ENCODE results near the gene DZIP3. TPM values are rescaled to one million over a fixed set of nuclear protein-coding genes. Genes with fewer than 3 reads are reported as not detected.

Gene DZIP3
- total RNA-seq, 1 experiment from 2014 or later, result 25.3 TPM

DNA sequence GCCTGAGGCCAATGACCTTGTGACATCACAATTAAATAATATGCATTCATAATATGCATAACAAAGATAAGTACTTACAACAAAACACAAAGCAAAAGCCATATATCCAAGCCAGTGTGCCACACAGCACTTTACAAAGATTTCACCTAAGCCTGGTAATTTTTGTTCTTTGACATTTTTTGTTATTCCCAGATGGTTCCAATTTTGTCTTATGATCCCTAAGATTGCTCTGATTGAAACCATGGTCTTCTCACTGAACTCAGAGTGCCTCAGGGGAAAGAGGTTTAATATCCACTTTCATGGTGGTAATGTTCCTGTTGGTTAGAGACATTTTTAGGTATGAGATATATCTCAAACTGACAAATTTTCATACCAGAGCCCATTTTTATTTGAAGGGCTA, 138.6 kb downstream of the DZIP3 start:
- DNase-seq (ENCODE audit: low spot score) (no peak), ATAC-seq (no peak)
- POLR2A ChIA-PET, result no interaction called here
- H3K9me3 Mint-ChIP-seq, result no peaks in the 10 kb centered on the region
- TF ChIP-seq, protein P1, sequence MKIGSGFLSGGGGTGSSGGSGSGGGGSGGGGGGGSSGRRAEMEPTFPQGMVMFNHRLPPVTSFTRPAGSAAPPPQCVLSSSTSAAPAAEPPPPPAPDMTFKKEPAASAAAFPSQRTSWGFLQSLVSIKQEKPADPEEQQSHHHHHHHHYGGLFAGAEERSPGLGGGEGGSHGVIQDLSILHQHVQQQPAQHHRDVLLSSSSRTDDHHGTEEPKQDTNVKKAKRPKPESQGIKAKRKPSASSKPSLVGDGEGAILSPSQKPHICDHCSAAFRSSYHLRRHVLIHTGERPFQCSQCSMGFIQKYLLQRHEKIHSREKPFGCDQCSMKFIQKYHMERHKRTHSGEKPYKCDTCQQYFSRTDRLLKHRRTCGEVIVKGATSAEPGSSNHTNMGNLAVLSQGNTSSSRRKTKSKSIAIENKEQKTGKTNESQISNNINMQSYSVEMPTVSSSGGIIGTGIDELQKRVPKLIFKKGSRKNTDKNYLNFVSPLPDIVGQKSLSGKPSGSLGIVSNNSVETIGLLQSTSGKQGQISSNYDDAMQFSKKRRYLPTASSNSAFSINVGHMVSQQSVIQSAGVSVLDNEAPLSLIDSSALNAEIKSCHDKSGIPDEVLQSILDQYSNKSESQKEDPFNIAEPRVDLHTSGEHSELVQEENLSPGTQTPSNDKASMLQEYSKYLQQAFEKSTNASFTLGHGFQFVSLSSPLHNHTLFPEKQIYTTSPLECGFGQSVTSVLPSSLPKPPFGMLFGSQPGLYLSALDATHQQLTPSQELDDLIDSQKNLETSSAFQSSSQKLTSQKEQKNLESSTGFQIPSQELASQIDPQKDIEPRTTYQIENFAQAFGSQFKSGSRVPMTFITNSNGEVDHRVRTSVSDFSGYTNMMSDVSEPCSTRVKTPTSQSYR (CRISPR knock-in tag; IDR thresholded peaks at IDR 0.05), result no peak
- TF ChIP-seq OVOL2 (CRISPR knock-in tag; IDR thresholded peaks at IDR 0.05; ENCODE audit: borderline replicate concordance) (no peak), GABPB1 (CRISPR knock-in tag; IDR thresholded peaks at IDR 0.05) (no peak), FOXP4 (CRISPR knock-in tag; IDR thresholded peaks at IDR 0.05) (no peak), ATF1 (CRISPR knock-in tag; IDR thresholded peaks at IDR 0.05) (no peak), USF1 (CRISPR knock-in tag; IDR thresholded peaks at IDR 0.05) (no peak), ZNF263 (CRISPR knock-in tag; IDR thresholded peaks at IDR 0.05; ENCODE audit: low read depth) (no peak), HMGXB4 (CRISPR knock-in tag; IDR thresholded peaks at IDR 0.05) (no peak), TCF7 (CRISPR knock-in tag; IDR thresholded peaks at IDR 0.05; ENCODE audit: low read depth) (no peak), NFYB (CRISPR knock-in tag; conservative IDR thresholded peaks at IDR 0.05; ENCODE audit: low read depth) (no peak), CREB1 (CRISPR knock-in tag; IDR thresholded peaks at IDR 0.05) (no peak), ZBTB21 (CRISPR knock-in tag; IDR thresholded peaks at IDR 0.05; ENCODE audit: borderline replicate concordance) (no peak), ZNF425 (CRISPR knock-in tag; conservative IDR thresholded peaks at IDR 0.05) (no peak), NFATC4 (CRISPR knock-in tag; IDR thresholded peaks at IDR 0.05) (no peak), NR1H2 (CRISPR knock-in tag; IDR thresholded peaks at IDR 0.05) (no peak), ZNF232 (CRISPR knock-in tag; IDR thresholded peaks at IDR 0.05) (no peak), JUN (CRISPR knock-in tag; IDR thresholded peaks at IDR 0.05) (no peak)
- TF ChIP-seq, protein P2, sequence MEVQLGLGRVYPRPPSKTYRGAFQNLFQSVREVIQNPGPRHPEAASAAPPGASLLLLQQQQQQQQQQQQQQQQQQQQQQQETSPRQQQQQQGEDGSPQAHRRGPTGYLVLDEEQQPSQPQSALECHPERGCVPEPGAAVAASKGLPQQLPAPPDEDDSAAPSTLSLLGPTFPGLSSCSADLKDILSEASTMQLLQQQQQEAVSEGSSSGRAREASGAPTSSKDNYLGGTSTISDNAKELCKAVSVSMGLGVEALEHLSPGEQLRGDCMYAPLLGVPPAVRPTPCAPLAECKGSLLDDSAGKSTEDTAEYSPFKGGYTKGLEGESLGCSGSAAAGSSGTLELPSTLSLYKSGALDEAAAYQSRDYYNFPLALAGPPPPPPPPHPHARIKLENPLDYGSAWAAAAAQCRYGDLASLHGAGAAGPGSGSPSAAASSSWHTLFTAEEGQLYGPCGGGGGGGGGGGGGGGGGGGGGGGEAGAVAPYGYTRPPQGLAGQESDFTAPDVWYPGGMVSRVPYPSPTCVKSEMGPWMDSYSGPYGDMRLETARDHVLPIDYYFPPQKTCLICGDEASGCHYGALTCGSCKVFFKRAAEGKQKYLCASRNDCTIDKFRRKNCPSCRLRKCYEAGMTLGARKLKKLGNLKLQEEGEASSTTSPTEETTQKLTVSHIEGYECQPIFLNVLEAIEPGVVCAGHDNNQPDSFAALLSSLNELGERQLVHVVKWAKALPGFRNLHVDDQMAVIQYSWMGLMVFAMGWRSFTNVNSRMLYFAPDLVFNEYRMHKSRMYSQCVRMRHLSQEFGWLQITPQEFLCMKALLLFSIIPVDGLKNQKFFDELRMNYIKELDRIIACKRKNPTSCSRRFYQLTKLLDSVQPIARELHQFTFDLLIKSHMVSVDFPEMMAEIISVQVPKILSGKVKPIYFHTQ (CRISPR knock-in tag; IDR thresholded peaks at IDR 0.05), result no peak
- TF ChIP-seq, protein P3, sequence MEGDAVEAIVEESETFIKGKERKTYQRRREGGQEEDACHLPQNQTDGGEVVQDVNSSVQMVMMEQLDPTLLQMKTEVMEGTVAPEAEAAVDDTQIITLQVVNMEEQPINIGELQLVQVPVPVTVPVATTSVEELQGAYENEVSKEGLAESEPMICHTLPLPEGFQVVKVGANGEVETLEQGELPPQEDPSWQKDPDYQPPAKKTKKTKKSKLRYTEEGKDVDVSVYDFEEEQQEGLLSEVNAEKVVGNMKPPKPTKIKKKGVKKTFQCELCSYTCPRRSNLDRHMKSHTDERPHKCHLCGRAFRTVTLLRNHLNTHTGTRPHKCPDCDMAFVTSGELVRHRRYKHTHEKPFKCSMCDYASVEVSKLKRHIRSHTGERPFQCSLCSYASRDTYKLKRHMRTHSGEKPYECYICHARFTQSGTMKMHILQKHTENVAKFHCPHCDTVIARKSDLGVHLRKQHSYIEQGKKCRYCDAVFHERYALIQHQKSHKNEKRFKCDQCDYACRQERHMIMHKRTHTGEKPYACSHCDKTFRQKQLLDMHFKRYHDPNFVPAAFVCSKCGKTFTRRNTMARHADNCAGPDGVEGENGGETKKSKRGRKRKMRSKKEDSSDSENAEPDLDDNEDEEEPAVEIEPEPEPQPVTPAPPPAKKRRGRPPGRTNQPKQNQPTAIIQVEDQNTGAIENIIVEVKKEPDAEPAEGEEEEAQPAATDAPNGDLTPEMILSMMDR (IDR thresholded peaks at IDR 0.05), result no peak
- H3K27me3 Mint-ChIP-seq (ENCODE audit: low read depth), result no peaks in the 10 kb centered on the region; the same call in 1 of the 2 replicates
- H3K4me1 Mint-ChIP-seq, result peaks cover 9% of the 10 kb centered on the region
- no peaks in the 10 kb centered on the region for H3K36me3 Mint-ChIP-seq
- no peak overlapping the region for H3K4me3 Mint-ChIP-seq
- no peak overlapping the region for H3K27ac Mint-ChIP-seq
- CTCF ChIA-PET, result no interaction called here

Measured in WTC11 (cell line).